PC-9 (cell line): ENCODE data around the gene GLTP. TPM values are rescaled to one million over a fixed set of nuclear protein-coding genes. Genes with fewer than 3 reads are reported as not detected.

ENCODE experiments used
- BruUV-seq: library from RNA; stranded (reverse); fragments of 400-500 nt; replicated peaks from 2 replicates; lab custom pipeline; 2021; lab: Mats Ljungman, UMichigan
- CTCF ChIA-PET: fragments of 300-600 bp; sonication (Branson Sonifier 250); formaldehyde crosslinking; loops from one replicate; lab custom pipeline; 2022; ENCODE audit warnings: antibody characterized with exemption; lab: Charles Lee
- POLR2A ChIA-PET: fragments of 300-600 bp; sonication (Branson Sonifier 250); formaldehyde crosslinking; loops from one replicate; lab custom pipeline; 2022; ENCODE audit warnings: antibody characterized with exemption; ENCODE audit not compliant: unreplicated experiment; lab: Charles Lee
- DNase-seq, 2 experiments: peaks; one replicate each; pipeline versions ENCODE4 v3.0.0 to v3.0.0-alpha.2; 2015 to 2022; ENCODE audit warnings: mixed read lengths in 1 of 2
- H2AFZ ChIP-seq: fragments of 200-600 bp; sonication (generic); 2 replicates; pipeline ENCODE4 v1.8.1; 2017; ENCODE audit warnings: antibody characterized with exemption
- H3F3A ChIP-seq: fragments of 200-600 bp; sonication (generic); 2 replicates; pipeline ENCODE4 v1.8.1; 2017; ENCODE audit warnings: antibody characterized with exemption, mild to moderate bottlenecking, low read depth; ENCODE audit not compliant: insufficient read depth
- H3K27ac ChIP-seq: fragments of 200-600 bp; sonication (generic); 2 replicates; pipeline ENCODE4 v1.6.1; 2016; ENCODE audit warnings: mixed run types
- H3K27me3 ChIP-seq: fragments of 200-600 bp; sonication (generic); 2 replicates; pipeline ENCODE4 v1.6.1; 2016; ENCODE audit warnings: low read depth, mixed run types; ENCODE audit not compliant: insufficient read depth
- H3K36me3 ChIP-seq: fragments of 200-600 bp; sonication (generic); 2 replicates; pipeline ENCODE4 v1.6.1; 2016; ENCODE audit warnings: low read depth, mixed run types
- H3K4me1 ChIP-seq: fragments of 200-600 bp; sonication (generic); replicated peaks from 2 replicates; pipeline ENCODE4 v1.6.1; 2016; ENCODE audit warnings: mixed run types; ENCODE audit not compliant: insufficient read depth
- H3K4me2 ChIP-seq: fragments of 200-600 bp; sonication (generic); 2 replicates; pipeline ENCODE4 v1.6.1; 2017; ENCODE audit warnings: mixed run types
- H3K4me3 ChIP-seq: fragments of 200-600 bp; sonication (generic); 2 replicates; pipeline ENCODE4 v1.6.1; 2016; ENCODE audit warnings: mixed run types
- H3K79me2 ChIP-seq: fragments of 200-600 bp; sonication (generic); 2 replicates; pipeline ENCODE4 v1.6.1; 2017; ENCODE audit warnings: low read depth, mixed run types
- H3K9me2 ChIP-seq: fragments of 200-600 bp; sonication (generic); 2 replicates; pipeline ENCODE4 v1.8.1; 2017; ENCODE audit warnings: mild to moderate bottlenecking; ENCODE audit not compliant: insufficient read depth
- H3K9me3 ChIP-seq: fragments of 200-600 bp; sonication (generic); 2 replicates; pipeline ENCODE4 v1.8.1; 2016; ENCODE audit warnings: low read depth; ENCODE audit not compliant: insufficient read depth
- H4K20me1 ChIP-seq: fragments of 200-600 bp; sonication (generic); 2 replicates; pipeline ENCODE4 v1.8.1; 2017; ENCODE audit not compliant: insufficient read depth
- CTCF ChIP-seq: fragments of 200-600 bp; sonication (generic); conservative IDR thresholded peaks from 2 replicates; pipeline ENCODE4 v1.6.1; 2017; ENCODE audit warnings: mixed run types, antibody characterized with exemption, mild to moderate bottlenecking, moderate library complexity
- EZH2 ChIP-seq: fragments of 200-600 bp; sonication (generic); IDR thresholded peaks from 2 replicates; pipeline ENCODE4 v1.8.0; 2017; ENCODE audit warnings: antibody characterized with exemption, low read depth
- intact Hi-C: fragments of 100-400 bp; cut with micrococcal nuclease; formaldehyde crosslinking; loops from one replicate; pipeline ENCODE4 v1.10.0; 2022; ENCODE audit not compliant: unreplicated experiment
- total RNA-seq: library from RNA; stranded (reverse); gene quantifications from 2 replicates; pipeline ENCODE4 v1.2.3, GENCODE V29; 2021

The GLTP gene
- total RNA-seq, 1 experiment from 2014 or later: 30.3 TPM

- CTCF ChIA-PET: interaction anchor here (0.5 kb wide), 1 partner anchor 14 kb away, joined by 4 read pairs; no protein-coding TSS in a partner anchor
- no peak overlapping the region for H3K4me2 ChIP-seq
- H3K4me3 ChIP-seq: no peak overlapping the region
- no peaks in the 10 kb centered on the region for H3K27me3 ChIP-seq
- no peak for TF ChIP-seq CTCF
- no peak for TF ChIP-seq EZH2
- H3F3A ChIP-seq: no peaks in the 10 kb centered on the region
- POLR2A ChIA-PET: no interaction called here
- H3K27ac ChIP-seq: no peak overlapping the region
- DNase-seq: no peak
- no peaks in the 10 kb centered on the region for H3K9me2 ChIP-seq
- no peaks in the 10 kb centered on the region for H3K36me3 ChIP-seq
- BruUV-seq: no TSS peak
- no peaks in the 10 kb centered on the region for H3K9me3 ChIP-seq
- peaks cover 9% of the 10 kb centered on the region for H3K4me1 ChIP-seq
- H4K20me1 ChIP-seq: no peaks in the 10 kb centered on the region
- peaks cover 10% of the 10 kb centered on the region for H3K79me2 ChIP-seq
- H2AFZ ChIP-seq: no peak overlapping the region
- intact Hi-C loops: no loop called here
These were observed 15.8 kb upstream of the GLTP start for GRCh38 chr12:109896188-109896587.

- ChIA-PET CTCF (interaction anchor here (0.6 kb wide), 1 partner anchor 31 kb away, joined by 4 read pairs; no protein-coding TSS in a partner anchor), POLR2A (no interaction called here)
- no peak overlapping the region for H3K27ac ChIP-seq
These were observed 14.6 kb upstream of the GLTP start for GRCh38 chr12:109894939-109895338.

GRCh38 chr12:109893261-109893995, 13.1 kb upstream of the GLTP start:
- intact Hi-C loops: no loop called here
- Histone ChIP-seq H3K27ac (no peak overlapping the region), H4K20me1 (no peaks in the 10 kb centered on the region), H3F3A (peaks cover 14% of the 10 kb centered on the region; the same call in 1 of the 2 replicates), H3K4me1 (peaks cover 16% of the 10 kb centered on the region), H3K9me2 (no peaks in the 10 kb centered on the region), H3K4me2 (no peak overlapping the region), H3K27me3 (no peaks in the 10 kb centered on the region), H3K36me3 (no peaks in the 10 kb centered on the region), H3K79me2 (no peaks in the 10 kb centered on the region), H2AFZ (no peak overlapping the region), H3K4me3 (no peak overlapping the region), H3K9me3 (no peaks in the 10 kb centered on the region)
- no peak for DNase-seq
- POLR2A ChIA-PET: no interaction called here
- no peak for TF ChIP-seq EZH2
- TF ChIP-seq CTCF: no peak
- no TSS peak for BruUV-seq
- CTCF ChIA-PET: no interaction called here

More at GRCh38 chr12:109894939-109895338, 14.6 kb upstream of the GLTP start:
- Histone ChIP-seq H3K36me3 (no peaks in the 10 kb centered on the region), H3K9me3 (no peaks in the 10 kb centered on the region), H3K27me3 (no peaks in the 10 kb centered on the region), H2AFZ (no peak overlapping the region), H3K4me1 (peaks cover 8% of the 10 kb centered on the region), H3F3A (no peaks in the 10 kb centered on the region), H3K9me2 (no peaks in the 10 kb centered on the region), H3K79me2 (no peaks in the 10 kb centered on the region), H3K4me2 (no peak overlapping the region), H4K20me1 (no peaks in the 10 kb centered on the region), H3K4me3 (no peak overlapping the region)
- TF ChIP-seq EZH2 (no peak), CTCF (no peak)
- BruUV-seq: no TSS peak
- intact Hi-C loops: no loop called here
- no peak for DNase-seq
